ENCODE data around the gene C12orf57. TPM values are rescaled to one million over a fixed set of nuclear protein-coding genes. Genes with fewer than 3 reads are reported as not detected.

Gene C12orf57
- total and polyA plus RNA-seq, 7 experiments from 2014 or later = 148 to 592 (median 394) TPM

DNA sequence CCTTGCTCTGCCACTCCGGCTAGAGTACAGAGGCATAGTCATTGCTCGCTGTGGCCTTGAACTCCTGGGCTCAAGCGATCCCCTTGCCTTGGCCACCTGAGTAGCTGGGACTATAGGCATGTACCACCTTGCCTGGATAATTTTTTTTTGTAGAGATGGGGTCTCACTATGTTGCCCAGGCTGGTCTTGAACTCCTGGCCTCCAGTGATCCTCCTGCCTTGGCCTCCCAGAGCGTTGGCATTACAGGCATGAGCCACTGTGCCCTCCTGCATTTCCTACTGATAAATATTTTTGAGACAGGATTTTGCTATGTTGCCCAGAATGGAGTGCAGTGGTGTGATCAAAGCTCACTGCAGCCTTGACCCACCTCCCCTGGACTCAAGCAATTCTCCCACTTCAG lies 36.3 kb downstream of the C12orf57 start:
- no peak overlapping the region for H3K4me3 Mint-ChIP-seq
- Histone ChIP-seq H3K27me3 (ENCODE audit: control insufficient read depth in 2 of 2, insufficient read depth in 2 of 2, low read length in 2 of 2) (no peaks in the 10 kb centered on the region), H3K27ac (ENCODE audit: low read depth, low read length) (no peak overlapping the region), H3K4me3 (ENCODE audit: low read length) (no peak overlapping the region), H3K9me3 (ENCODE audit: control insufficient read depth in 2 of 3, low read length in 3 of 3) (no peaks in the 10 kb centered on the region), H3K36me3 (ENCODE audit: control insufficient read depth in 2 of 3, insufficient read depth in 3 of 3, low read length in 3 of 3) (peaks cover 17 to 81% (median 34%) of the 10 kb centered on the region in 3 experiments), H3K4me1 (ENCODE audit: control insufficient read depth in 2 of 2, insufficient read depth in 2 of 2, low read length in 2 of 2) (no peaks in the 10 kb centered on the region)
- ATAC-seq (no peak), DNase-seq (no peak)
- intact Hi-C loops (cut with micrococcal nuclease) = no loop called here
- no peaks in the 10 kb centered on the region for H3K9me3 Mint-ChIP-seq
- ChIA-PET CTCF (interaction anchor here (1.5 kb wide), 1 partner anchor 111 kb away, joined by 3 read pairs; no protein-coding TSS in a partner anchor), POLR2A (no interaction called here)
- H3K27ac Mint-ChIP-seq = peak overlapping the region in 3 of 9 donors; percentile 22 to 63 (median 42)
- peaks cover 4 to 46% (median 12%) of the 10 kb centered on the region in 5 donors for H3K36me3 Mint-ChIP-seq
- peaks cover 0 to 5% (median 0%) of the 10 kb centered on the region in 7 donors for H3K4me1 Mint-ChIP-seq
- no peaks in the 10 kb centered on the region for H3K27me3 Mint-ChIP-seq

DNA sequence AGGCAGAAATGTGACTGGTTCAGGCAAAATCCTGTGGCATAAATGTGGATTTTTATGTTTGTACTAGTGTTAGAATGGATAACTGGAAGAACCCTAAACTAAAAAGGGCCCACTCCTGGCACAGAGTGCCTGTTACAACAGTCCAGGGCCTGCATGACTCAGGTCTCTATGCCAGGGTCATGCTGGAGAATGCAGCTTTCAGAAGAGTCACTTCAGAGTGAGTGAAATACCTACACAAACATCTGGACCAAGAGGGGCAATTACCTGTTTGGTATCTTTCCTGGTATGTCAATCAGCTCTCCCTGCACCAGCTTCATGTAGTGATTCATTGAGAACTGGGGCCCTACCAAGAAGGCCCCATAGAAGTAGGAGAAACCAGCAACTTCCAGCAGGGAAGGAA lies 36.9 kb downstream of the C12orf57 start:
- Histone ChIP-seq H3K27ac (ENCODE audit: low read depth, low read length) (no peak overlapping the region), H3K9me3 (ENCODE audit: control insufficient read depth in 2 of 3, low read length in 3 of 3) (no peaks in the 10 kb centered on the region), H3K27me3 (ENCODE audit: control insufficient read depth in 2 of 2, insufficient read depth in 2 of 2, low read length in 2 of 2) (no peaks in the 10 kb centered on the region), H3K4me1 (ENCODE audit: control insufficient read depth in 2 of 2, insufficient read depth in 2 of 2, low read length in 2 of 2) (no peaks in the 10 kb centered on the region), H3K4me3 (ENCODE audit: low read length) (no peak overlapping the region), H3K36me3 (ENCODE audit: control insufficient read depth in 2 of 3, insufficient read depth in 3 of 3, low read length in 3 of 3) (peaks cover 11 to 74% (median 29%) of the 10 kb centered on the region in 3 experiments)
- Mint-ChIP-seq H3K27me3 (no peaks in the 10 kb centered on the region), H3K4me3 (no peak overlapping the region), H3K36me3 (peaks cover 4 to 43% (median 12%) of the 10 kb centered on the region in 5 donors), H3K27ac (peak overlapping the region in 2 of 9 donors; percentile 13 to 42), H3K4me1 (peaks cover 0 to 4% (median 0%) of the 10 kb centered on the region in 7 donors), H3K9me3 (no peaks in the 10 kb centered on the region)
- ATAC-seq = no peak
- ChIA-PET CTCF (interaction anchor here (1.5 kb wide), 1 partner anchor 111 kb away, joined by 3 read pairs; no protein-coding TSS in a partner anchor), POLR2A (interaction anchor here (0.6 kb wide), 1 partner anchor 95 kb away, joined by 3 read pairs; no protein-coding TSS in a partner anchor)
- DNase-seq = no peak
- intact Hi-C loops (cut with micrococcal nuclease) = no loop called here

DNA sequence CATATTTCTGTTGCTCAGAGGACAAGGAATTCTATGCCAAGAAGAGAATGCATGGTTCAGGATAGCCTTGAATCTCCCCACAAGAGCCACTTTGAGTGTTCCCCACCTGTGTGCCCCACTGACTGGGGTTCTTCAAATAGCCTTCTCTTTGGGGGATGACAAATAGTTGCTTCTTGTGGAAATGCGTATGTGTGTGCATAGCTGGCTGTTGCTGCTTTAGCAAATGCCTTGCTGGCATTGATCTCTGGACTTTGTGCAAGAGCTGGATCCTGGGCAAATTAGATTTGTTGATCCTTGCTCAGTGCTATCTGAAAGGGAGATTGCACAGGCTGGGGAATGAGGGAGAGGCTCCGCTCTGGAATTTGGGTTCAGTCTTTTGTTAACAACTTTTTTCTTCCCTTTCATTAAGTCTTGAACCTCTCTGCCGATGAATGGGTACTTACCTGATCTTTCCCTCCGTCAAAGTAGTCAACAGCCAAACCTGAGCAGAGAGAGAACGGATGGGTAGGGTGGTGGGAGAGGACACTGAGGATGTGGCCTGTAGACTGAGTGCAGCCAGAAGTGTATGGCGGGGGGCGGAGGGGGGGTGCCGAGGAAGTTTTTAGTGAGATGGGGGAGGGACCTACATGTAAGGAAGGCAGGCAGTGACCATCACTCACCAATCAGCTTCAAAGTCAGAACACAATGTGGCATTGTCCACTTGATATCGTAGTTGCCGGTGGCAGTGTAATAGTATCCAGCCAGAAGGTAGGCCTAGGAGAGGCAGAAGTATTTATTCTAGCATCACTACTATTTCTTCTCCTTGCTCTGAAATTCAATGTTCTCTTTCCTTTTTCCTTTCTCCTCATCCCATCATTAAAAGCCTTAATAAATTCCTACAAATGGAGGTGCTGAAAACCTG lies 37.6 kb downstream of the C12orf57 start:
- H3K36me3 Mint-ChIP-seq = peaks cover 4 to 41% (median 8%) of the 10 kb centered on the region in 5 donors
- POLR2A ChIA-PET = interaction anchor here (0.6 kb wide), 1 partner anchor 94 kb away, joined by 3 read pairs; no protein-coding TSS in a partner anchor
- peaks cover 0 to 2% (median 0%) of the 10 kb centered on the region in 7 donors for H3K4me1 Mint-ChIP-seq
- H3K27ac ChIP-seq (ENCODE audit: low read depth, low read length) = no peak overlapping the region
- no peaks in the 10 kb centered on the region for H3K4me1 ChIP-seq (ENCODE audit: control insufficient read depth in 2 of 2, insufficient read depth in 2 of 2, low read length in 2 of 2)
- no peaks in the 10 kb centered on the region for H3K9me3 Mint-ChIP-seq
- H3K9me3 ChIP-seq (ENCODE audit: control insufficient read depth in 2 of 3, low read length in 3 of 3) = no peaks in the 10 kb centered on the region
- CTCF ChIA-PET = interaction anchor here (1.5 kb wide), 1 partner anchor 112 kb away, joined by 3 read pairs; no protein-coding TSS in a partner anchor
- no peak for DNase-seq
- no peaks in the 10 kb centered on the region for H3K27me3 ChIP-seq (ENCODE audit: control insufficient read depth in 2 of 2, insufficient read depth in 2 of 2, low read length in 2 of 2)
- H3K4me3 ChIP-seq (ENCODE audit: low read length) = no peak overlapping the region
- no peak for ATAC-seq
- H3K27me3 Mint-ChIP-seq = no peaks in the 10 kb centered on the region
- no peak overlapping the region for H3K4me3 Mint-ChIP-seq
- H3K27ac Mint-ChIP-seq = peak overlapping the region in 6 of 9 donors; percentile 43 to 81 (median 53)
- peaks cover 11 to 71% (median 29%) of the 10 kb centered on the region in 3 experiments for H3K36me3 ChIP-seq (ENCODE audit: control insufficient read depth in 2 of 3, insufficient read depth in 3 of 3, low read length in 3 of 3)
- intact Hi-C loops (cut with micrococcal nuclease) = no loop called here

DNA sequence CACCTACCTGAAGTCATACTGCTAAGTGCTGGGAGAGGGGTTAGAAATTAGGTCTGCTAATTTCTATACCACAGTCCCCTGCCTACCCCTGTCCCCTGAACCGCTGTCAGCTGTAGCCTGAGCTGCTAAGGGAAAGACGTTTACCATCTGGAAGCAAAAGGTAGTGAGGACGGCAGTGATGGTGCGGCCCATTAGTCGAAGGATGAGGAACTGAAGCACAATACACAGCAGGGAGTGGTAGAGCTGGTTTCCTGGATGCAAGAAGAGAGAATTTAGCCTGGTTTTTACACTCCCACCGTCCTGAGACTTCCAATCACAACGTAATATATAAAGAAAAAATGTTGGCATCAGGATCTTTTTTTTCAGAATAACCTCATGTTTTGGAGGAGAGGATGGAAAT lies 38.7 kb downstream of the C12orf57 start:
- H3K9me3 Mint-ChIP-seq = no peaks in the 10 kb centered on the region
- ChIA-PET CTCF (no interaction called here), POLR2A (interaction anchor here (0.6 kb wide), 1 partner anchor 74 kb away, joined by 4 read pairs; no protein-coding TSS in a partner anchor)
- H3K27me3 Mint-ChIP-seq = no peaks in the 10 kb centered on the region
- ATAC-seq = no peak
- Histone ChIP-seq H3K4me1 (ENCODE audit: control insufficient read depth in 2 of 2, insufficient read depth in 2 of 2, low read length in 2 of 2) (no peaks in the 10 kb centered on the region), H3K27me3 (ENCODE audit: control insufficient read depth in 2 of 2, insufficient read depth in 2 of 2, low read length in 2 of 2) (no peaks in the 10 kb centered on the region), H3K36me3 (ENCODE audit: control insufficient read depth in 2 of 3, insufficient read depth in 3 of 3, low read length in 3 of 3) (peaks cover 11 to 59% (median 22%) of the 10 kb centered on the region in 3 experiments), H3K9me3 (ENCODE audit: control insufficient read depth in 2 of 3, low read length in 3 of 3) (no peaks in the 10 kb centered on the region), H3K27ac (ENCODE audit: low read depth, low read length) (no peak overlapping the region), H3K4me3 (ENCODE audit: low read length) (no peak overlapping the region)
- peaks cover 0 to 2% (median 0%) of the 10 kb centered on the region in 7 donors for H3K4me1 Mint-ChIP-seq
- H3K4me3 Mint-ChIP-seq = no peak overlapping the region
- intact Hi-C loops (cut with micrococcal nuclease) = no loop called here
- H3K27ac Mint-ChIP-seq = peak overlapping the region in 1 of 9 donors; percentile 38
- peaks cover 3 to 40% (median 5%) of the 10 kb centered on the region in 5 donors for H3K36me3 Mint-ChIP-seq
- DNase-seq = no peak

DNA sequence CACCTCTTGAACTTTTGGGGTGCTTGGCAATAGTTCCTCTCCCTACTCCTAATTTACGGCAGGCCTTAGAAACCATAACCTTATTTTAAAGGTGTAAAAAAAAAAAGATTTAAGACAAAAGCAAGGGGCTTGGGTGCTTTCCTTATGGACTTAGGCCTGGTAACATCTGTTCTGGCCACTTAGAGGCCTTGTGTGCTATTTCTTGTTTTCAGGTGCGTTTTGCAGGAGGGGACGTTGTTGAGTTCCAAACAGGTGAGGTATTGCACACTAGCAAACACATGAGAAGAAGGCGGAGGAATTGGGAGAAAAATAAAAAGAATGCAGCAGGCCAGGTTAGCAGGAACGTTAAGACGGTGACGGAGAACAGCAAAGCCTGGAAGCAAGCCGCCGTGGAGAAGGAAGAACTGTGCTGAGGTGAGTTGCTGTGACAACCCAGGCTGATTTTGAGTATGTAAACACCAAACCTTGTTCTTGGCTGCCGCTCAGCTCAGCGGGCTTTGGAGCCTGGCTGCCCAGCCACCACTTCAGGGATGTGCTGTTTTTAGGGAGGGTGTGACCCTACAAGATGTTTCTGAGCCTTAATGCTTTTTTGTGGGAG lies 44.2 kb downstream of the C12orf57 start:
- POLR2A ChIA-PET = no interaction called here
- Histone ChIP-seq H3K9me3 (ENCODE audit: control insufficient read depth in 2 of 3, low read length in 3 of 3) (no peaks in the 10 kb centered on the region), H3K27ac (ENCODE audit: low read depth, low read length) (no peak overlapping the region), H3K27me3 (ENCODE audit: control insufficient read depth in 2 of 2, insufficient read depth in 2 of 2, low read length in 2 of 2) (no peaks in the 10 kb centered on the region), H3K36me3 (ENCODE audit: control insufficient read depth in 2 of 3, insufficient read depth in 3 of 3, low read length in 3 of 3) (peaks cover 0 to 25% (median 9%) of the 10 kb centered on the region in 3 experiments), H3K4me3 (ENCODE audit: low read length) (no peak overlapping the region), H3K4me1 (ENCODE audit: control insufficient read depth in 2 of 2, insufficient read depth in 2 of 2, low read length in 2 of 2) (no peaks in the 10 kb centered on the region)
- CTCF ChIA-PET = no interaction called here
- Mint-ChIP-seq H3K9me3 (no peaks in the 10 kb centered on the region), H3K27ac (peak overlapping the region in 1 of 9 donors; percentile 20), H3K36me3 (peaks cover 5 to 28% (median 5%) of the 10 kb centered on the region in 5 donors), H3K27me3 (no peaks in the 10 kb centered on the region), H3K4me3 (no peak overlapping the region), H3K4me1 (peaks cover 0 to 5% (median 2%) of the 10 kb centered on the region in 7 donors)
- ATAC-seq (no peak), DNase-seq (no peak)
- intact Hi-C loops (cut with micrococcal nuclease) = no loop called here

All from naive thymus-derived CD4-positive, alpha-beta T cell (primary cell).